ENCODE results near the gene CYREN. TPM values are rescaled to one million over a fixed set of nuclear protein-coding genes. Genes with fewer than 3 reads are reported as not detected.
"Not testable (repeated sequence)": the region's sequence is repeated elsewhere in the genome, so short reads cannot be mapped to it uniquely, and the experiment has no call there.

The CYREN gene
- total RNA-seq, result 43.0 TPM
- 10 to 100 TPM; 23.5 to 36.0 (median 31.3) TPM for polyA plus RNA-seq (ENCODE audit: insufficient read depth in 1 of 8, insufficient read length in 8 of 8, low replicate concordance in 1 of 8)
- long read RNA-seq, donor 1, partial matches to known transcripts, result 0 of 2 reads
- long read RNA-seq, donor 1, other reads (novel, unspliced or antisense), result 0 of 2 reads
- long read RNA-seq, donor 2, partial matches to known transcripts, result 0 of 2 reads
- long read RNA-seq, donor 2, other reads (novel, unspliced or antisense), result 0 of 2 reads
- long read RNA-seq, donor 3, partial matches to known transcripts, result 0 of 4 reads
- long read RNA-seq, donor 3, other reads (novel, unspliced or antisense), result 0 of 4 reads
- long read RNA-seq, donor 4, transcript CYREN-210 (2 exons, 578 nt), result major isoform, 5 of 9 reads
- long read RNA-seq, donor 4, partial matches to known transcripts, result 0 of 9 reads
- long read RNA-seq, donor 4, other reads (novel, unspliced or antisense), result 0 of 9 reads
- long read RNA-seq, donor 5, transcript CYREN-202 (4 exons, 1,738 nt), result major isoform, 7 of 18 reads
- long read RNA-seq, donor 5, partial matches to known transcripts, result 0 of 18 reads
- long read RNA-seq, donor 5, other reads (novel, unspliced or antisense), result 0 of 18 reads
- long read RNA-seq, donor 6, transcript CYREN-210 (2 exons, 578 nt), result major isoform, 6 of 30 reads
- long read RNA-seq, donor 6, partial matches to known transcripts, result 6 of 30 reads
- long read RNA-seq, donor 6, other reads (novel, unspliced or antisense), result 11 of 30 reads
- long read RNA-seq, donor 7, transcript CYREN-202 (4 exons, 1,738 nt), result major isoform, 6 of 13 reads
- long read RNA-seq, donor 7, partial matches to known transcripts, result 0 of 13 reads
- long read RNA-seq, donor 7, other reads (novel, unspliced or antisense), result 0 of 13 reads
- long read RNA-seq, donor 8, partial matches to known transcripts, result 0 of 4 reads
- long read RNA-seq, donor 8, other reads (novel, unspliced or antisense), result 0 of 4 reads
- long read RNA-seq, donor 9, partial matches to known transcripts, result 0 of 8 reads
- long read RNA-seq, donor 9, other reads (novel, unspliced or antisense), result 0 of 8 reads
- long read RNA-seq, donor 10, partial matches to known transcripts, result 0 of 11 reads
- long read RNA-seq, donor 10, other reads (novel, unspliced or antisense), result 0 of 11 reads
- long read RNA-seq, donor 11, partial matches to known transcripts, result 0 of 10 reads
- long read RNA-seq, donor 11, other reads (novel, unspliced or antisense), result 0 of 10 reads

GRCh38 chr7:135170274-135170997 lies at the start of gene CYREN:
TSS of gene CYREN (minus strand) at chr7:135170707. CDS start at chr7:135168922, 1,785 bp downstream.
- whole genome bisulfite sequencing (ENCODE audit: insufficient coverage), result under 1% methylated on average over 77 of the region's 77 CpGs
- Histone ChIP-seq H3K27ac (ENCODE audit: low read length) (peak within 1 kb of the TSS; percentile 96), H3K36me3 (ENCODE audit: control insufficient read depth, insufficient read depth, low read length) (peaks cover 35% of the 10 kb centered on the region), H3K9me3 (replicated peaks; ENCODE audit: control insufficient read depth, low read depth, low read length) (no peaks in the 10 kb centered on the region), H3K4me1 (ENCODE audit: control insufficient read depth, insufficient read depth, low read length) (peaks cover 34% of the 10 kb centered on the region), H3K4me3 (ENCODE audit: low read length) (peak within 1 kb of the TSS; percentile 79), H3K27me3 (ENCODE audit: control insufficient read depth, insufficient read depth, low read length) (no peaks in the 10 kb centered on the region)
- DNase-seq, result peak; percentile 96

GRCh38 chr7:135217645-135218509 lies 47.4 kb upstream of the CYREN start:
- Histone ChIP-seq H3K27me3 (ENCODE audit: control insufficient read depth, insufficient read depth, low read length) (no peaks in the 10 kb centered on the region), H3K9me3 (replicated peaks; ENCODE audit: control insufficient read depth, low read depth, low read length) (no peaks in the 10 kb centered on the region), H3K36me3 (ENCODE audit: control insufficient read depth, insufficient read depth, low read length) (no peaks in the 10 kb centered on the region), H3K27ac (ENCODE audit: low read length) (no peak overlapping the region), H3K4me3 (ENCODE audit: low read length) (no peak overlapping the region), H3K4me1 (ENCODE audit: control insufficient read depth, insufficient read depth, low read length) (no peaks in the 10 kb centered on the region)
- 93% methylated on average over 3 of the region's 5 CpGs for WGBS (ENCODE audit: insufficient coverage)
- no peak for DNase-seq

- Histone ChIP-seq H3K9me3 (replicated peaks; ENCODE audit: control insufficient read depth, low read depth, low read length) (no peaks in the 10 kb centered on the region), H3K27ac (ENCODE audit: low read length) (no peak overlapping the region), H3K4me3 (ENCODE audit: low read length) (no peak overlapping the region), H3K36me3 (ENCODE audit: control insufficient read depth, insufficient read depth, low read length) (no peaks in the 10 kb centered on the region), H3K4me1 (ENCODE audit: control insufficient read depth, insufficient read depth, low read length) (peaks cover 2% of the 10 kb centered on the region), H3K27me3 (ENCODE audit: control insufficient read depth, insufficient read depth, low read length) (no peaks in the 10 kb centered on the region)
- WGBS (ENCODE audit: insufficient coverage), result 40% methylated on average over 2 of the region's 3 CpGs
- no peak for DNase-seq
Observed at GRCh38 chr7:135215698-135216097, 45.2 kb upstream of the CYREN start.

DNA sequence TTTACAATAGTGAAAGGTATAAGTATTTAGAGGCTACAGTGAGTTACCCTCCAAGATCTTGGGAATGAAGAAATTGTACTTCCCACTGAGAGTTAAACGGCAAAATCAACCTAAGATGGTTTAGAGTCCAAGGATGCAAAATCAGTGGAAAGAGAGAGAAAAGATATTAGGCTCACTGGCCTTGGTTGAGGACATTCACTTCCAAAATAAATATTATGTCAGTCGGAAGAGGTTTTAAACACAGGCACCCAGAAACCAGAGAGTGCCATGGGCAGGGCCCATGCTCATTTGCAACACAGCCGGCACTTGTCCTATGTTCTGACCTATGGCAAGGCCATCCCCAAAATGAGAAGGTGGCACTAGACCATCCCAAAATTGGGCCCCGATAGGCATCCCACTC lies 44.7 kb upstream of the CYREN start:
- H3K27ac ChIP-seq (ENCODE audit: low read length), result no peak overlapping the region
- WGBS (ENCODE audit: insufficient coverage), result 80% methylated on average over 1 of the region's 4 CpGs

GRCh38 chr7:135213831-135214230 lies 43.3 kb upstream of the CYREN start:
- no peak overlapping the region for H3K27ac ChIP-seq (ENCODE audit: low read length)
- peaks cover 3% of the 10 kb centered on the region for H3K36me3 ChIP-seq (ENCODE audit: control insufficient read depth, insufficient read depth, low read length)
- DNase-seq, result no peak
- no peaks in the 10 kb centered on the region for H3K9me3 ChIP-seq (replicated peaks; ENCODE audit: control insufficient read depth, low read depth, low read length)
- H3K4me3 ChIP-seq (ENCODE audit: low read length), result no peak overlapping the region
- WGBS (ENCODE audit: insufficient coverage), result 56% methylated on average over 2 of the region's 2 CpGs
- peaks cover 7% of the 10 kb centered on the region for H3K4me1 ChIP-seq (ENCODE audit: control insufficient read depth, insufficient read depth, low read length)
- no peaks in the 10 kb centered on the region for H3K27me3 ChIP-seq (ENCODE audit: control insufficient read depth, insufficient read depth, low read length)

More for the DNA sequence above, 44.7 kb upstream of the CYREN start:
- H3K4me3 ChIP-seq (ENCODE audit: low read length), result no peak overlapping the region
- peaks cover 7% of the 10 kb centered on the region for H3K4me1 ChIP-seq (ENCODE audit: control insufficient read depth, insufficient read depth, low read length)
- DNase-seq, result no peak
- no peaks in the 10 kb centered on the region for H3K36me3 ChIP-seq (ENCODE audit: control insufficient read depth, insufficient read depth, low read length)
- H3K27me3 ChIP-seq (ENCODE audit: control insufficient read depth, insufficient read depth, low read length), result no peaks in the 10 kb centered on the region
- H3K9me3 ChIP-seq (replicated peaks; ENCODE audit: control insufficient read depth, low read depth, low read length), result no peaks in the 10 kb centered on the region

GRCh38 chr7:135211946-135212685 lies 41.6 kb upstream of the CYREN start:
- H3K27me3 ChIP-seq (ENCODE audit: control insufficient read depth, insufficient read depth, low read length); H3K4me1 ChIP-seq (ENCODE audit: control insufficient read depth, insufficient read depth, low read length); H3K36me3 ChIP-seq (ENCODE audit: control insufficient read depth, insufficient read depth, low read length); H3K9me3 ChIP-seq (replicated peaks; ENCODE audit: control insufficient read depth, low read depth, low read length): not testable (repeated sequence)
- peak; percentile 84 for DNase-seq
- WGBS (ENCODE audit: insufficient coverage), result no CpG with 5 or more reads among the region's 30 CpGs
- Histone ChIP-seq H3K27ac (ENCODE audit: low read length) (peak overlapping the region; percentile 89), H3K4me3 (ENCODE audit: low read length) (peak overlapping the region; percentile 66)

- under 1% methylated on average over 81 of the region's 82 CpGs for WGBS (ENCODE audit: insufficient coverage)
Observed at GRCh38 chr7:135211179-135211945, 40.9 kb upstream of the CYREN start, which contains the start of gene WDR91. TSS of gene WDR91 (minus strand) at chr7:135211526. CDS start at chr7:135211502, 24 bp downstream.

GRCh38 chr7:135210888-135211178 lies 40.3 kb upstream of the CYREN start:
- Histone ChIP-seq H3K27ac (ENCODE audit: low read length) (peak overlapping the region; percentile 92), H3K27me3 (ENCODE audit: control insufficient read depth, insufficient read depth, low read length) (no peaks in the 10 kb centered on the region), H3K4me1 (ENCODE audit: control insufficient read depth, insufficient read depth, low read length) (peaks cover 7% of the 10 kb centered on the region), H3K4me3 (ENCODE audit: low read length) (peak overlapping the region; percentile 81), H3K36me3 (ENCODE audit: control insufficient read depth, insufficient read depth, low read length) (peaks cover 17% of the 10 kb centered on the region), H3K9me3 (replicated peaks; ENCODE audit: control insufficient read depth, low read depth, low read length) (no peaks in the 10 kb centered on the region)
- peak; percentile 78 for DNase-seq
- WGBS (ENCODE audit: insufficient coverage), result under 1% methylated on average over 10 of the region's 13 CpGs

More at GRCh38 chr7:135211179-135211945, 40.9 kb upstream of the CYREN start, which contains the start of gene WDR91:
- peaks cover 13% of the 10 kb centered on the region for H3K36me3 ChIP-seq (ENCODE audit: control insufficient read depth, insufficient read depth, low read length)
- H3K27me3 ChIP-seq (ENCODE audit: control insufficient read depth, insufficient read depth, low read length), result no peaks in the 10 kb centered on the region
- H3K27ac ChIP-seq (ENCODE audit: low read length), result peak within 1 kb of the TSS; percentile 92
- peaks cover 7% of the 10 kb centered on the region for H3K4me1 ChIP-seq (ENCODE audit: control insufficient read depth, insufficient read depth, low read length)
- peak within 1 kb of the TSS; percentile 81 for H3K4me3 ChIP-seq (ENCODE audit: low read length)
- H3K9me3 ChIP-seq (replicated peaks; ENCODE audit: control insufficient read depth, low read depth, low read length), result no peaks in the 10 kb centered on the region
- peak; percentile 97 for DNase-seq

All from muscle of leg (tissue), 16 donors.